ENCODE data around the gene CHRDL2. TPM values are rescaled to one million over a fixed set of nuclear protein-coding genes. Genes with fewer than 3 reads are reported as not detected.

CHRDL2 gene
- total RNA-seq, 4 donors from 2014 or later = 0.20 TPM; not detected in 3

- Histone ChIP-seq H3K4me1 (peaks cover 14 to 17% of the 10 kb centered on the region in 2 donors), H3K36me3 (no peaks in the 10 kb centered on the region), H3K27me3 (no peaks in the 10 kb centered on the region), H3K9me3 (no peaks in the 10 kb centered on the region), H3K4me3 (no peak overlapping the region), H3K27ac (peak overlapping the region in 2 of 4 donors; percentile 71 to 74)
- TF ChIP-seq POLR2A (IDR thresholded peaks at IDR 0.05) = no peak
- TF ChIP-seq, protein P1, sequence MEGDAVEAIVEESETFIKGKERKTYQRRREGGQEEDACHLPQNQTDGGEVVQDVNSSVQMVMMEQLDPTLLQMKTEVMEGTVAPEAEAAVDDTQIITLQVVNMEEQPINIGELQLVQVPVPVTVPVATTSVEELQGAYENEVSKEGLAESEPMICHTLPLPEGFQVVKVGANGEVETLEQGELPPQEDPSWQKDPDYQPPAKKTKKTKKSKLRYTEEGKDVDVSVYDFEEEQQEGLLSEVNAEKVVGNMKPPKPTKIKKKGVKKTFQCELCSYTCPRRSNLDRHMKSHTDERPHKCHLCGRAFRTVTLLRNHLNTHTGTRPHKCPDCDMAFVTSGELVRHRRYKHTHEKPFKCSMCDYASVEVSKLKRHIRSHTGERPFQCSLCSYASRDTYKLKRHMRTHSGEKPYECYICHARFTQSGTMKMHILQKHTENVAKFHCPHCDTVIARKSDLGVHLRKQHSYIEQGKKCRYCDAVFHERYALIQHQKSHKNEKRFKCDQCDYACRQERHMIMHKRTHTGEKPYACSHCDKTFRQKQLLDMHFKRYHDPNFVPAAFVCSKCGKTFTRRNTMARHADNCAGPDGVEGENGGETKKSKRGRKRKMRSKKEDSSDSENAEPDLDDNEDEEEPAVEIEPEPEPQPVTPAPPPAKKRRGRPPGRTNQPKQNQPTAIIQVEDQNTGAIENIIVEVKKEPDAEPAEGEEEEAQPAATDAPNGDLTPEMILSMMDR (IDR thresholded peaks at IDR 0.05 in 4 of 5, conservative IDR thresholded peaks at IDR 0.05 in 1 of 5) = no peak
- DNase-seq (no peak), ATAC-seq (peak; percentile 13 to 14)
- intact Hi-C loops (cut with DNase I; ENCODE audit: low total_unique reads) (no loop called here), in situ Hi-C loops (cut with MboI; ENCODE audit: low sequenced_read_pairs in 4 of 4) (no loop called here)
Measured at GRCh38 chr11:74695705-74696280, 35.4 kb downstream of the CHRDL2 start.

DNA sequence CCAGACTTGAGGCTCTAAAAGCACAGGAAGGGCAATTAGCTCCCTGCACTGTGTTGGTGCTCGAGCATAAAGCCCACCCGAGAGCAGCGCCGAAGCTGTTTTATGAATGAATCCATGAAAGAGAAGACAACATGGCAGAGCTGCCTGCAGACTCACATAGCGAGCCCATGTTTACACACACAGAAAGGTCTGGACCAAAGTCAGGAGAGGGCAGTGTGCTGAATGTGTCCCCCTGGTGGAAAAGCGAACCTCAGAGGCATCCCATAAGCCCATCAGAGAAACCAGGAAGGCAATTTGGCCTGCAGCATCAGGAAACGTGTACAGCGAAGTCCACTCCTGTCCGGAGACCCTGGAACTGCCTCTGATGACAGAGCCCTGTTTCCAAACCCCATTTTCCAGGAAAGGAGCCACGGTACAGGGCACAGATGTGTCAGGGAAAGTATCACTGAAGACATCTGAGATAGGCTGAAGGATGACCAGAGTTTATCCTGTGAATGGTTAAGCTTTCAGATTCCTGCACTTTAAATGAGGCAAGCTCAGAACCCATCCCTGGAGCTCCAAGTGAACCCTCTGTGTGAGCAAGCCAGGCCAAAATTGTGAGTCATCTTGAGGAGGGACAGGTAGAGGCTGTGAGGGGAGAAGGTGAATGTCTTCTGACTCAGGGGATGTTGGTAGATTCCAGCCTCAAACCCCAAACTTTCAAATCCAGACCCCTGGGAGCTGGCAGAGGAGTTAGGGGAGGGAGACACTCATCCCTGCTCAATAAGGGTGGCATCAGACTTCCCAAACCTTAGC, 36.9 kb downstream of the CHRDL2 start:
- no peaks in the 10 kb centered on the region for H3K9me3 ChIP-seq
- H3K27me3 ChIP-seq = no peaks in the 10 kb centered on the region
- in situ Hi-C loops (cut with MboI; ENCODE audit: low sequenced_read_pairs in 4 of 4) (no loop called here), intact Hi-C loops (cut with DNase I; ENCODE audit: low total_unique reads) (no loop called here)
- no peak overlapping the region for H3K4me3 ChIP-seq
- TF ChIP-seq POLR2A (IDR thresholded peaks at IDR 0.05) = no peak
- TF ChIP-seq, protein P1 (IDR thresholded peaks at IDR 0.05 in 4 of 5, conservative IDR thresholded peaks at IDR 0.05 in 1 of 5) = no peak
- peaks cover 14 to 17% of the 10 kb centered on the region in 2 donors for H3K4me1 ChIP-seq
- no peak for DNase-seq
- no peak overlapping the region for H3K27ac ChIP-seq
- H3K36me3 ChIP-seq = no peaks in the 10 kb centered on the region
- ATAC-seq = no peak

DNA sequence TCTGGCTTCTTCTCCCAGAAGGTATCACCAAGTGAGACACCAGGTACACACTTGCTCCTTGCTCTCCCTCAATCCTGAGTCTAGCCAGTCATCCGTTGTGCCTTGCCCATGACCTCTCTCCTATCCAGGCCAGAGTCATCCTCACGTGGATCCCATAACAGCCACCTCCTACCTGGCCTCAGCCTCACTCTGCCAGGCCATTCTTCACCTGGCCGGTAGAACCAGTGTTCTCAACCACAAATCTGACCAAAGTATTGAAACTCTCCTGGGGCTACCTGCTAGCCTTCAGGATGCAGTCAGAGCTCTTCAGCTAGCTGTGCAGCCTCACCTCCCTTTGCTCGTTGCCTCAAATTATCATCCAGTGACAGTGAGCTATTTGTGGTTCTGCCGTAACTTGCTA, 37.7 kb downstream of the CHRDL2 start:
- intact Hi-C loops (cut with DNase I; ENCODE audit: low total_unique reads) (no loop called here), in situ Hi-C loops (cut with MboI; ENCODE audit: low sequenced_read_pairs in 4 of 4) (no loop called here)
- no peaks in the 10 kb centered on the region for H3K36me3 ChIP-seq
- TF ChIP-seq, protein P1 (IDR thresholded peaks at IDR 0.05 in 4 of 5, conservative IDR thresholded peaks at IDR 0.05 in 1 of 5) = no peak
- H3K27ac ChIP-seq = no peak overlapping the region
- no peaks in the 10 kb centered on the region for H3K9me3 ChIP-seq
- DNase-seq = no peak
- H3K27me3 ChIP-seq = no peaks in the 10 kb centered on the region
- no peak overlapping the region for H3K4me3 ChIP-seq
- ATAC-seq = no peak
- peaks cover 14 to 17% of the 10 kb centered on the region in 2 donors for H3K4me1 ChIP-seq

- H3K27me3 ChIP-seq = no peaks in the 10 kb centered on the region
- in situ Hi-C loops (cut with MboI; ENCODE audit: low sequenced_read_pairs in 4 of 4) = no loop called here
- TF ChIP-seq POLR2A (IDR thresholded peaks at IDR 0.05) = no peak
- TF ChIP-seq, protein P1 (IDR thresholded peaks at IDR 0.05 in 4 of 5, conservative IDR thresholded peaks at IDR 0.05 in 1 of 5) = no peak
- no peak for DNase-seq
- ATAC-seq = no peak
- H3K27ac ChIP-seq = no peak overlapping the region
- H3K4me1 ChIP-seq = peaks cover 5 to 11% of the 10 kb centered on the region in 2 donors
- intact Hi-C loops (cut with DNase I; ENCODE audit: low total_unique reads) = no loop called here
- H3K4me3 ChIP-seq = no peak overlapping the region
- H3K9me3 ChIP-seq = no peaks in the 10 kb centered on the region
- H3K36me3 ChIP-seq = no peaks in the 10 kb centered on the region
Measured at GRCh38 chr11:74691755-74692154, 39.5 kb downstream of the CHRDL2 start.

Data from gastrocnemius medialis (tissue), 4 donors.